GM21529 (cell line): ENCODE data around the gene LAIR1.

Source experiments
- ATAC-seq: cut with Tn5 transposase; IDR thresholded peaks from one replicate; pipeline ENCODE4 v1.9.1; 2021; ENCODE audit not compliant: unreplicated experiment

LAIR1 gene

GRCh38 chr19:54319892-54320670 lies 44.6 kb downstream of the LAIR1 start:
- ATAC-seq = no peak

DNA sequence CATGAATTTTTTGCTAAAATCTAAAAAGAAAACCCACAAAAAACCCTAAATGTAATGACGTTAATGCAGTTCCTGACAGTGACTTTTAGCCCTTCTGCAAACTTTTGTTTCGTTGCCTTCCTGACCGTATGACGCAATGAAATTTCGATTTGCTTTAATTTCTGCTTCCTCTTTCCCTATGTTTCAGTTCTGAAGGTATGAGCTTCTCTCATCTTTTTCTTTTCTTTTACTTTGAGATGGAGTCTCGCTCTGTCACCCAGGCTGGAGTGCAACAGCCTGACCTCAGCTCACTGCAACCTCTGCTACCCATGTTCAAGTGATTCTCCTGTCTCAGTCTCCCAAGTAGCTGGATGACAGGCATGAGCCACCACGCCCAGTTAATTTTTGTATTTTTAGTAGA lies 45.7 kb downstream of the LAIR1 start:
- no peak for ATAC-seq

DNA sequence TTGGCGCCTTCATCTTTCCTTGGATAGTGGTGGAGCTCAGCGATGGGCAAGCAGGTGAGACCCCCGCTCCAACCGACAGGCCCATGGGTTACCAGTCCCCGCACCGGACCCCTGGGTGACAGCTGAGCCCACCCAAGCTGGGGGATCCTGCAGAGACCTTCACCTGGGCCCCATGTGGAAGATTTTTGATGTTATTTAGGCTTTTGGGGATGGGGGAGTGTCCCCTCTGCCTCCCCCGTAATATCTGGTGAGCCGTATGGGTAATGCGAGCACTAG lies 46.8 kb downstream of the LAIR1 start:
- ATAC-seq = no peak

- no peak for ATAC-seq
Observed at GRCh38 chr19:54317108-54317964, 47.4 kb downstream of the LAIR1 start.

DNA sequence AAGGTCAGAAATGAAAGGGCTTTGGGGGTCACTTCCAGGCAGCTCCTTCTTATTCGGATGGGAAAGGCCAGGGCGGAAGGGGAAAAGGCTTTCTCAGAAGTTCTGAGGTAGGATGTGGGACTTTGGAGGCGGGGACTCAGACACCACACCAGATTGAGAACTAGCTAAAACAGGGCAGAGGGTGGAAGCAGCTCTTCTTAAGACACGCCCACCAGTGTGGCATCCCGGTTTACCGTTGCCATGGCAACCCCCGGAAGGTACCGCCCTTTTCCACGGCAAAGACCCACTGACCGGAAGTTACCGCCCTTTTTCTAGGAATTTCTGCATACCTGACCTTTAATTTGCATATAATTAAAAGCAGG lies 48.0 kb downstream of the LAIR1 start:
- ATAC-seq = no peak

DNA sequence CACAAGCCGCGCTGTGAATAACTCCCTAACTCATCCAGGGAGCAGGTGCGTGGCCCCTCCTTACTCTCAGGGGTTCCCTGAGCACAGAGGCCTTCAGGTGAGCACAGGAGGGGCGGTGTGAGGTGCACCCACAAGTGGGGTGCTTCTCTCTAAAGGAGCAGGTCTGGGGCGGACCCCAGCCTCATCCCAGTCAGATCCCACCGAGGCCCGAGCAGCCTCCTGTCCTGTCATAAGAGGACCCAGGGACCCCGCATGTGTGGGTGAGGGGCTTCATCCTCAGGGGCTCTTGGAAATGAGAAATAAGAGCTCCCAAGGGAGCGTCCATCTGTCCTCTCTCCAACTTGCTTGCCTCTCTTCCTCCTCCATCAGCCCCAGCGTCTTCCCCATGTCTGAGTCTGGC lies 48.8 kb downstream of the LAIR1 start:
- ATAC-seq = no peak

GRCh38 chr19:54312436-54313377 lies 52.0 kb downstream of the LAIR1 start, which contains the start of gene LILRA5:
Gene LILRA5, minus strand, starts transcription at chr19:54313166. Its CDS starts 147 bp downstream, at chr19:54313019.
- ATAC-seq = no peak

- no peak for ATAC-seq
Observed at GRCh38 chr19:54312011-54312410, 52.7 kb downstream of the LAIR1 start.

DNA sequence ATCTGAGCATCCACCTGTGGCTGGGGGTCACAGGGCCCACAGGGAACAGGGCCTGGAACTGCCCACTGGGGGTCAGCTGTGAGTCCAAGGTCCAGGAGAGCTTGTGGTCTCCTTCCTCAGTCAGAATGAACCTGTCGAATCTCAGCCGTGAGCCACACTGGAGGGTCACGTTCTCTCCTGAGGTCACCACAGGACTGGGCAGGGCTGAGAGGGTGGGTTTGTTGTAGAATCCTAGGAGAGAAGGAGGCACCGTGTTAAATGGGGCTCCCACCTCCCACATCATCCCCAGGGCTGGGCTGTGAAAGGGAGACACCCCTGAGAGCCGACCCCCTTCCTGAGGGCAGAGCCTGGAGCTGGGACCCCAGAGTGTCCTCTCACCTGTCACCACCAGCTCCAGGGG lies 53.2 kb downstream of the LAIR1 start:
- no peak for ATAC-seq

DNA sequence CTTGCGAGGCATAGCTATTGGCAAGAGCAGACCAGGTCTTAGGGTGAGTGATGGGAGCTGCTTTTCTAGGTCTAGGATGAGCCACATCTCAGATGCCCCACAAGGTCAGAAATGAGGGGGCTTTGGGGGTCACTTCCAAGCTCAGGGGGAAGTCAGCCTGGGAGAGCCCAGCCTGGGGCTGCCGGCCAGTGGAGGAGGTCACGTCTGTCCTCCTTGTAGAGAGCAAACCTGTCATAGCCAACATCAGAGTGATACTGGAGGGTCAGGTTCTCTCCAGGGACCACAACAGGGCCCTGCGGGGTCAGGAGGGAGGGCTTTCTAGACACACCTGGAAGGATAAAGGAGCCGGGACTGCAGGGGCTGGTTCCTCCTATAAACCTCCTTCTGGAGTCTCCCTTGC lies 54.2 kb downstream of the LAIR1 start:
- no peak for ATAC-seq

DNA sequence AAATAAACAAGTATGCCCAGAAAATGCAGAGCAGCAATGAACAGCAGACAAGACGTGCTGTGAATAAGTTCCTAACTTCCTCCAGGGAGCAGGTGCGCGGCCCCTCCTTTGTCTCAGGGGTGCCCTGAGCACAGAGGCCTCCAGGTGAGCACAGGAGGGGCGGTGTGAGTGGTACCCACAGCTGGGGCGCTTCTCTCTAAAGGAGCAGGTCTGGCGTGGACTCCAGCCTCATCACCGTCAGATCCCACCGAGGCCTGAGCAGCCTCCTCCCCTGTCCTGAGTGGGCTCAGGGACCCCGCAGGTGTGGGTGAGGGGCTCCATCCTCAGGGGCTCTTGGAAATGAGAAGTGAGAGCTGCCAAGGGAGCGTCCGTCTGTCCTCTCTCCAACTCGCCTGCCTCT lies 54.9 kb downstream of the LAIR1 start:
- no peak for ATAC-seq

DNA sequence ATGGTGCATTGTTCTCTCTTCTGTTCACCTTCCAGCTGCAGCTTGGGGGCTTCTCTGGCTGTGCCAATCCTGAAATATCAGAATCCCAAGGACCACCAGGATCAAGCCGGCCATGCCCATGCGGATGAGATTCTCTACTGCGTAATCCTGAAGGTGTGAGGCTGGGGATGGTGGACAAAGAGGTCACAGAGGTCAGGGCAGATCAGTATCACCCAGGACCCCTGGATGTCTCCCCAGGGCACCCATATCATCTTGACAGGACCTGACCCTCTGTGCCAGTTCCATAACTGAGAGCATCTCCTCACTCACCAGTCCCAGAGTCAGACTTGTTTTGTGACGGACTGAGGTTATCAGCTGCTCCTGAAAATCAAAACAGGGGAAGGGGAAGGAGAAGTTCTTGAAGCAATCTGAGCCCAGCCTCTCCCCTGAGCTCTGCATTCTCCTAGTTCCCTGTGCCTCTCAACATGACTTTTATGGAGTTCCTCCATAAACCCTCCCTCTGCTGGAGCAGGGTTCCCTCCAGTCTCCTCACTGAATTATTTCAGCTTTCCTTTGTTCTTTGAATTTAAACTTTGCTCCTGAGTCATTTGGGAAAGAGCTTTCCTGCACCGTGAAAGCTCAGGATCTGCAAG lies 57.2 kb downstream of the LAIR1 start:
- no peak for ATAC-seq

- ATAC-seq = no peak
Observed at GRCh38 chr19:54305141-54305540, 59.6 kb downstream of the LAIR1 start.

- no peak for ATAC-seq
Observed at GRCh38 chr19:54302257-54302656, 62.5 kb downstream of the LAIR1 start.
